Mesenchymal stem cell (in vitro differentiated cells and primary cell): ENCODE results near the gene MAP2K5.

ENCODE experiments used
- DNase-seq: peaks from one replicate; pipeline ENCODE4 v3.0.0-alpha.2; 2013
- H2AFZ ChIP-seq: one replicate; pipeline ENCODE4 v1.6.1; 2013; ENCODE audit warnings: low read depth, mild to moderate bottlenecking, control low read depth, inconsistent platforms, low read length, moderate library complexity
- H2AK5ac ChIP-seq: 2 replicates; pipeline ENCODE4 v1.6.1; 2013; ENCODE audit warnings: low read length, moderate library complexity, mild to moderate bottlenecking, inconsistent platforms; ENCODE audit not compliant: severe bottlenecking
- H2BK120ac ChIP-seq: one replicate; pipeline ENCODE4 v1.6.1; 2013; ENCODE audit warnings: low read depth, mild to moderate bottlenecking, inconsistent platforms, low read length, moderate library complexity
- H2BK12ac ChIP-seq, 2 experiments: one replicate each; pipeline ENCODE4 v1.6.1; 2013; ENCODE audit warnings: inconsistent platforms in 2 of 2, low read length in 2 of 2, mild to moderate bottlenecking in 2 of 2, moderate library complexity in 2 of 2, control low read depth in 1 of 2
- H2BK15ac ChIP-seq: one replicate; pipeline ENCODE4 v1.6.1; 2013; ENCODE audit warnings: mild to moderate bottlenecking, low read depth, inconsistent platforms; ENCODE audit not compliant: poor library complexity, severe bottlenecking
- H2BK5ac ChIP-seq: 2 replicates; pipeline ENCODE4 v1.6.1; 2013; ENCODE audit warnings: low read depth, mild to moderate bottlenecking, low read length, control low read depth, inconsistent platforms; ENCODE audit not compliant: poor library complexity, severe bottlenecking
- H3K14ac ChIP-seq, 2 experiments: one replicate each; pipeline ENCODE4 v1.6.1; 2013; ENCODE audit warnings: inconsistent platforms in 2 of 2, low read length in 2 of 2, control low read depth in 1 of 2, mild to moderate bottlenecking in 1 of 2, moderate library complexity in 1 of 2
- H3K18ac ChIP-seq, 2 experiments: one replicate each; pipeline ENCODE4 v1.6.1; 2013; ENCODE audit warnings: inconsistent platforms in 2 of 2, low read length in 2 of 2, control low read depth in 1 of 2, low read depth in 1 of 2, mild to moderate bottlenecking in 1 of 2
- H3K23ac ChIP-seq, 2 experiments: one replicate each; pipeline ENCODE4 v1.6.1; 2013; ENCODE audit warnings: inconsistent platforms in 2 of 2, low read length in 2 of 2, mild to moderate bottlenecking in 2 of 2, moderate library complexity in 2 of 2, control low read depth in 1 of 2
- H3K27ac ChIP-seq: 2 replicates; pipeline ENCODE4 v1.5.1; 2013; ENCODE audit warnings: mild to moderate bottlenecking, moderate library complexity, low read length, control low read depth, inconsistent platforms; ENCODE audit not compliant: poor library complexity, severe bottlenecking
- H3K27me3 ChIP-seq, 2 experiments: 2 replicates each; pipeline versions ENCODE4 v1.6.1 to v1.7.0; 2013; ENCODE audit warnings: low read length in 2 of 2, mild to moderate bottlenecking in 2 of 2, moderate library complexity in 2 of 2, control low read depth in 1 of 2, inconsistent platforms in 1 of 2; ENCODE audit not compliant: control insufficient read depth in 1 of 2, insufficient read depth in 1 of 2
- H3K36me3 ChIP-seq, 2 experiments: 2 replicates each; pipeline versions ENCODE4 v1.6.1 to v1.7.0; 2013; ENCODE audit warnings: low read length in 2 of 2, control low read depth in 1 of 2, inconsistent platforms in 1 of 2, low read depth in 1 of 2, mild to moderate bottlenecking in 1 of 2; ENCODE audit not compliant: insufficient read depth in 2 of 2, control insufficient read depth in 1 of 2
- H3K4ac ChIP-seq, 2 experiments: one replicate each; pipeline ENCODE4 v1.6.1; 2013; ENCODE audit warnings: inconsistent platforms in 2 of 2, low read length in 2 of 2, mild to moderate bottlenecking in 2 of 2, moderate library complexity in 2 of 2, control low read depth in 1 of 2, low read depth in 1 of 2
- H3K4me1 ChIP-seq: 2 replicates; pipeline ENCODE4 v1.6.1; 2013; ENCODE audit warnings: low read depth, low read length, control low read depth; ENCODE audit not compliant: control insufficient read depth, insufficient read depth
- H3K4me2 ChIP-seq: 2 replicates; pipeline ENCODE4 v1.6.1; 2013; ENCODE audit warnings: low read length, mild to moderate bottlenecking, inconsistent platforms; ENCODE audit not compliant: poor library complexity, severe bottlenecking
- H3K4me3 ChIP-seq, 2 experiments: 2 replicates each; pipeline versions ENCODE4 v1.5.1 to v1.7.0; 2013; ENCODE audit warnings: low read length in 2 of 2, mild to moderate bottlenecking in 2 of 2, control low read depth in 1 of 2, low read depth in 1 of 2; ENCODE audit not compliant: insufficient read depth in 1 of 2
- H3K79me1 ChIP-seq: replicated peaks from 2 replicates; pipeline ENCODE4 v1.6.1; 2013; ENCODE audit warnings: mild to moderate bottlenecking, control low read depth, low read length, inconsistent platforms; ENCODE audit not compliant: poor library complexity, severe bottlenecking
- H3K9ac ChIP-seq: 2 replicates; pipeline ENCODE4 v1.7.0; 2013; ENCODE audit warnings: mild to moderate bottlenecking, low read length, moderate library complexity
- H3K9me3 ChIP-seq: 2 replicates; pipeline ENCODE4 v1.7.0; 2013; ENCODE audit warnings: mild to moderate bottlenecking, low read length; ENCODE audit not compliant: control insufficient read depth
- H4K8ac ChIP-seq: one replicate; pipeline ENCODE4 v1.6.1; 2013; ENCODE audit warnings: inconsistent platforms, mild to moderate bottlenecking, low read length, moderate library complexity
- H4K91ac ChIP-seq: one replicate; pipeline ENCODE4 v1.6.1; 2013; ENCODE audit warnings: mild to moderate bottlenecking, low read length, inconsistent platforms
- WGBS: methylation state at CpG from one replicate; pipeline ENCODE4 v1.1.7; 2013; ENCODE audit warnings: mixed read lengths; 5-methylcytosine and 5-hydroxymethylcytosine counted together

Gene MAP2K5

GRCh38 chr15:67550522-67550921, 8.0 kb downstream of the MAP2K5 start:
- no peak overlapping the region for H3K4me2 ChIP-seq
- H2BK120ac ChIP-seq, result no peak overlapping the region
- peak overlapping the region in 1 of 2 experiments; percentile 21 for H3K18ac ChIP-seq
- no peak overlapping the region for H3K9ac ChIP-seq
- H3K14ac ChIP-seq, result no peak overlapping the region
- peaks cover 32% of the 10 kb centered on the region for H3K79me1 ChIP-seq
- peaks cover 7 to 52% of the 10 kb centered on the region in 2 experiments for H3K36me3 ChIP-seq
- H3K27ac ChIP-seq, result no peak overlapping the region
- H3K4me3 ChIP-seq, result no peak overlapping the region
- no peak overlapping the region for H2AFZ ChIP-seq
- H2BK15ac ChIP-seq, result no peak overlapping the region
- H3K9me3 ChIP-seq, result no peaks in the 10 kb centered on the region
- no peak overlapping the region for H4K8ac ChIP-seq
- H2BK5ac ChIP-seq, result no peak overlapping the region
- no peaks in the 10 kb centered on the region for H3K27me3 ChIP-seq
- 80% methylated on average over 4 of the region's 4 CpGs for WGBS
- H2AK5ac ChIP-seq, result peak overlapping the region; percentile 65
- H2BK12ac ChIP-seq, result no peak overlapping the region
- peak; percentile 38 for DNase-seq
- no peak overlapping the region for H3K4ac ChIP-seq
- H4K91ac ChIP-seq, result no peak overlapping the region
- H3K4me1 ChIP-seq, result peaks cover 4% of the 10 kb centered on the region
- H3K23ac ChIP-seq, result no peak overlapping the region

- Histone ChIP-seq H3K79me1 (peaks cover 26% of the 10 kb centered on the region), H3K9me3 (no peaks in the 10 kb centered on the region), H3K4me2 (no peak overlapping the region), H4K91ac (no peak overlapping the region), H2BK120ac (no peak overlapping the region), H4K8ac (no peak overlapping the region), H2BK5ac (no peak overlapping the region), H3K4me3 (no peak overlapping the region), H3K18ac (no peak overlapping the region), H3K27me3 (no peaks in the 10 kb centered on the region), H3K4ac (no peak overlapping the region), H2AK5ac (no peak overlapping the region), H3K23ac (no peak overlapping the region), H2BK12ac (no peak overlapping the region), H3K4me1 (peaks cover 4% of the 10 kb centered on the region), H3K9ac (no peak overlapping the region), H2BK15ac (no peak overlapping the region), H3K36me3 (peaks cover 5 to 49% of the 10 kb centered on the region in 2 experiments), H3K14ac (no peak overlapping the region), H3K27ac (no peak overlapping the region), H2AFZ (no peak overlapping the region)
- DNase-seq, result no peak
- 89% methylated on average over 1 of the region's 1 CpG for WGBS
These were observed 8.8 kb downstream of the MAP2K5 start for GRCh38 chr15:67551207-67551743.

- H3K14ac ChIP-seq, result no peak overlapping the region
- H3K9me3 ChIP-seq, result peaks cover 12% of the 10 kb centered on the region
- H3K18ac ChIP-seq, result no peak overlapping the region
- no peak overlapping the region for H2BK15ac ChIP-seq
- no peak overlapping the region for H2AK5ac ChIP-seq
- H3K4me1 ChIP-seq, result no peaks in the 10 kb centered on the region
- H2BK5ac ChIP-seq, result no peak overlapping the region
- no peak overlapping the region for H2AFZ ChIP-seq
- no peak overlapping the region for H2BK120ac ChIP-seq
- no peak overlapping the region for H3K4me3 ChIP-seq
- H3K23ac ChIP-seq, result no peak overlapping the region
- H3K79me1 ChIP-seq, result peaks cover 27% of the 10 kb centered on the region
- DNase-seq, result no peak
- WGBS, result 90% methylated on average over 4 of the region's 4 CpGs
- no peak overlapping the region for H2BK12ac ChIP-seq
- H3K27ac ChIP-seq, result no peak overlapping the region
- H3K36me3 ChIP-seq, result peaks cover 8 to 69% of the 10 kb centered on the region in 2 experiments
- H4K8ac ChIP-seq, result no peak overlapping the region
- H3K4ac ChIP-seq, result no peak overlapping the region
- no peak overlapping the region for H3K4me2 ChIP-seq
- no peaks in the 10 kb centered on the region for H3K27me3 ChIP-seq
- H3K9ac ChIP-seq, result no peak overlapping the region
- H4K91ac ChIP-seq, result no peak overlapping the region
These were observed 12.1 kb downstream of the MAP2K5 start for GRCh38 chr15:67554580-67554979.

GRCh38 chr15:67556976-67557570, 14.6 kb downstream of the MAP2K5 start:
- no peak overlapping the region for H2BK12ac ChIP-seq
- no peak overlapping the region for H3K18ac ChIP-seq
- H2BK120ac ChIP-seq, result no peak overlapping the region
- no peak overlapping the region for H3K4ac ChIP-seq
- no peak overlapping the region for H2AFZ ChIP-seq
- H3K4me1 ChIP-seq, result no peaks in the 10 kb centered on the region
- no peak overlapping the region for H4K91ac ChIP-seq
- no peak overlapping the region for H3K14ac ChIP-seq
- H2BK5ac ChIP-seq, result no peak overlapping the region
- H3K36me3 ChIP-seq, result peaks cover 4 to 52% of the 10 kb centered on the region in 2 experiments
- no peak overlapping the region for H4K8ac ChIP-seq
- no peak overlapping the region for H3K27ac ChIP-seq
- 100% methylated on average over 2 of the region's 3 CpGs for WGBS
- H3K27me3 ChIP-seq, result no peaks in the 10 kb centered on the region
- no peak overlapping the region for H2AK5ac ChIP-seq
- no peak overlapping the region for H3K4me2 ChIP-seq
- peaks cover 12% of the 10 kb centered on the region for H3K9me3 ChIP-seq
- H3K79me1 ChIP-seq, result peaks cover 27% of the 10 kb centered on the region
- no peak overlapping the region for H3K9ac ChIP-seq
- DNase-seq, result no peak
- no peak overlapping the region for H3K4me3 ChIP-seq
- H2BK15ac ChIP-seq, result no peak overlapping the region
- no peak overlapping the region for H3K23ac ChIP-seq
